ENCODE measurements around the gene PCSK5.
"Not testable (repeated sequence)": the region's sequence is repeated elsewhere in the genome, so short reads cannot be mapped to it uniquely, and the experiment has no call there.

Gene PCSK5

GRCh38 chr9:75892216-75892911 is 1.9 kb downstream of the PCSK5 start:
- H3K36me3 ChIP-seq (ENCODE audit: control insufficient read depth, insufficient read depth, low read length): no peaks in the 10 kb centered on the region
- H3K27me3 ChIP-seq (ENCODE audit: control insufficient read depth, insufficient read depth, low read length): no peaks in the 10 kb centered on the region
- no peaks in the 10 kb centered on the region for H3K4me1 ChIP-seq (ENCODE audit: control insufficient read depth, insufficient read depth, low read length)
- H3K4me3 ChIP-seq (ENCODE audit: low read length): peak overlapping the region; percentile 93
- H3K27ac ChIP-seq (ENCODE audit: low read depth, low read length): no peak overlapping the region
- no peak overlapping the region for H3K9ac ChIP-seq (ENCODE audit: low read length)

GRCh38 chr9:75893106-75893505 is 2.6 kb downstream of the PCSK5 start:
- Histone ChIP-seq H3K36me3 (ENCODE audit: control insufficient read depth, insufficient read depth, low read length) (no peaks in the 10 kb centered on the region), H3K4me3 (ENCODE audit: low read length) (peak overlapping the region; percentile 93), H3K9ac (ENCODE audit: low read length) (no peak overlapping the region), H3K27ac (ENCODE audit: low read depth, low read length) (no peak overlapping the region), H3K27me3 (ENCODE audit: control insufficient read depth, insufficient read depth, low read length) (no peaks in the 10 kb centered on the region), H3K4me1 (ENCODE audit: control insufficient read depth, insufficient read depth, low read length) (no peaks in the 10 kb centered on the region)

GRCh38 chr9:75894566-75894965 is 4.1 kb downstream of the PCSK5 start:
- Histone ChIP-seq H3K36me3 (ENCODE audit: control insufficient read depth, insufficient read depth, low read length) (no peaks in the 10 kb centered on the region), H3K27me3 (ENCODE audit: control insufficient read depth, insufficient read depth, low read length) (no peaks in the 10 kb centered on the region), H3K9ac (ENCODE audit: low read length) (no peak overlapping the region), H3K27ac (ENCODE audit: low read depth, low read length) (no peak overlapping the region), H3K4me3 (ENCODE audit: low read length) (no peak overlapping the region), H3K4me1 (ENCODE audit: control insufficient read depth, insufficient read depth, low read length) (no peaks in the 10 kb centered on the region)

- H3K9ac ChIP-seq (ENCODE audit: low read length): no peak overlapping the region
- H3K27me3 ChIP-seq (ENCODE audit: control insufficient read depth, insufficient read depth, low read length): no peaks in the 10 kb centered on the region
- H3K27ac ChIP-seq (ENCODE audit: low read depth, low read length): no peak overlapping the region
- no peak overlapping the region for H3K4me3 ChIP-seq (ENCODE audit: low read length)
- H3K4me1 ChIP-seq (ENCODE audit: control insufficient read depth, insufficient read depth, low read length): no peaks in the 10 kb centered on the region
- no peaks in the 10 kb centered on the region for H3K36me3 ChIP-seq (ENCODE audit: control insufficient read depth, insufficient read depth, low read length)
These were observed 4.6 kb downstream of the PCSK5 start for GRCh38 chr9:75895112-75895511.

GRCh38 chr9:75896193-75896592 is 5.7 kb downstream of the PCSK5 start:
- H3K27ac ChIP-seq (ENCODE audit: low read depth, low read length): no peak overlapping the region

GRCh38 chr9:75900893-75901524 is 10.5 kb downstream of the PCSK5 start:
- H3K36me3 ChIP-seq (ENCODE audit: control insufficient read depth, insufficient read depth, low read length); H3K4me1 ChIP-seq (ENCODE audit: control insufficient read depth, insufficient read depth, low read length); H3K9ac ChIP-seq (ENCODE audit: low read length): not testable (repeated sequence)

More at GRCh38 chr9:75896193-75896592, 5.7 kb downstream of the PCSK5 start:
- H3K36me3 ChIP-seq (ENCODE audit: control insufficient read depth, insufficient read depth, low read length): no peaks in the 10 kb centered on the region
- no peak overlapping the region for H3K4me3 ChIP-seq (ENCODE audit: low read length)
- no peak overlapping the region for H3K9ac ChIP-seq (ENCODE audit: low read length)
- H3K27me3 ChIP-seq (ENCODE audit: control insufficient read depth, insufficient read depth, low read length): no peaks in the 10 kb centered on the region
- H3K4me1 ChIP-seq (ENCODE audit: control insufficient read depth, insufficient read depth, low read length): no peaks in the 10 kb centered on the region

GRCh38 chr9:75903785-75904360 is 13.4 kb downstream of the PCSK5 start:
- no peak overlapping the region for H3K27ac ChIP-seq (ENCODE audit: low read depth, low read length)
- no peak overlapping the region for H3K9ac ChIP-seq (ENCODE audit: low read length)
- no peaks in the 10 kb centered on the region for H3K27me3 ChIP-seq (ENCODE audit: control insufficient read depth, insufficient read depth, low read length)
- H3K36me3 ChIP-seq (ENCODE audit: control insufficient read depth, insufficient read depth, low read length): no peaks in the 10 kb centered on the region
- H3K4me1 ChIP-seq (ENCODE audit: control insufficient read depth, insufficient read depth, low read length): no peaks in the 10 kb centered on the region
- no peak overlapping the region for H3K4me3 ChIP-seq (ENCODE audit: low read length)

More at GRCh38 chr9:75900893-75901524, 10.5 kb downstream of the PCSK5 start:
- H3K27ac ChIP-seq (ENCODE audit: low read depth, low read length); H3K4me3 ChIP-seq (ENCODE audit: low read length); H3K27me3 ChIP-seq (ENCODE audit: control insufficient read depth, insufficient read depth, low read length): not testable (repeated sequence)

- no peaks in the 10 kb centered on the region for H3K4me1 ChIP-seq (ENCODE audit: control insufficient read depth, insufficient read depth, low read length)
- H3K36me3 ChIP-seq (ENCODE audit: control insufficient read depth, insufficient read depth, low read length): no peaks in the 10 kb centered on the region
- no peak overlapping the region for H3K4me3 ChIP-seq (ENCODE audit: low read length)
- no peaks in the 10 kb centered on the region for H3K27me3 ChIP-seq (ENCODE audit: control insufficient read depth, insufficient read depth, low read length)
- H3K27ac ChIP-seq (ENCODE audit: low read depth, low read length): no peak overlapping the region
- no peak overlapping the region for H3K9ac ChIP-seq (ENCODE audit: low read length)
These were observed 13.9 kb downstream of the PCSK5 start for GRCh38 chr9:75904364-75904763.

- peaks cover 2% of the 10 kb centered on the region for H3K4me1 ChIP-seq (ENCODE audit: control insufficient read depth, insufficient read depth, low read length)
- no peaks in the 10 kb centered on the region for H3K36me3 ChIP-seq (ENCODE audit: control insufficient read depth, insufficient read depth, low read length)
- no peak overlapping the region for H3K4me3 ChIP-seq (ENCODE audit: low read length)
- H3K27ac ChIP-seq (ENCODE audit: low read depth, low read length): no peak overlapping the region
- H3K9ac ChIP-seq (ENCODE audit: low read length): no peak overlapping the region
- H3K27me3 ChIP-seq (ENCODE audit: control insufficient read depth, insufficient read depth, low read length): no peaks in the 10 kb centered on the region
These were observed 16.1 kb downstream of the PCSK5 start for GRCh38 chr9:75906531-75906930.

GRCh38 chr9:75907329-75907728 is 16.9 kb downstream of the PCSK5 start:
- Histone ChIP-seq H3K27ac (ENCODE audit: low read depth, low read length) (no peak overlapping the region), H3K27me3 (ENCODE audit: control insufficient read depth, insufficient read depth, low read length) (no peaks in the 10 kb centered on the region), H3K36me3 (ENCODE audit: control insufficient read depth, insufficient read depth, low read length) (no peaks in the 10 kb centered on the region), H3K4me1 (ENCODE audit: control insufficient read depth, insufficient read depth, low read length) (peaks cover 2% of the 10 kb centered on the region), H3K4me3 (ENCODE audit: low read length) (no peak overlapping the region), H3K9ac (ENCODE audit: low read length) (no peak overlapping the region)

GRCh38 chr9:75907923-75908322 is 17.4 kb downstream of the PCSK5 start:
- H3K27me3 ChIP-seq (ENCODE audit: control insufficient read depth, insufficient read depth, low read length): no peaks in the 10 kb centered on the region
- H3K4me3 ChIP-seq (ENCODE audit: low read length): no peak overlapping the region
- no peak overlapping the region for H3K27ac ChIP-seq (ENCODE audit: low read depth, low read length)
- H3K36me3 ChIP-seq (ENCODE audit: control insufficient read depth, insufficient read depth, low read length): no peaks in the 10 kb centered on the region
- H3K9ac ChIP-seq (ENCODE audit: low read length): no peak overlapping the region
- H3K4me1 ChIP-seq (ENCODE audit: control insufficient read depth, insufficient read depth, low read length): peaks cover 2% of the 10 kb centered on the region

- Histone ChIP-seq H3K9ac (ENCODE audit: low read length) (no peak overlapping the region), H3K27ac (ENCODE audit: low read depth, low read length) (no peak overlapping the region), H3K4me3 (ENCODE audit: low read length) (no peak overlapping the region), H3K27me3 (ENCODE audit: control insufficient read depth, insufficient read depth, low read length) (no peaks in the 10 kb centered on the region), H3K36me3 (ENCODE audit: control insufficient read depth, insufficient read depth, low read length) (no peaks in the 10 kb centered on the region), H3K4me1 (ENCODE audit: control insufficient read depth, insufficient read depth, low read length) (peaks cover 2% of the 10 kb centered on the region)
These were observed 19.3 kb downstream of the PCSK5 start for GRCh38 chr9:75909776-75910175.

- peaks cover 2% of the 10 kb centered on the region for H3K4me1 ChIP-seq (ENCODE audit: control insufficient read depth, insufficient read depth, low read length)
These were observed 20.3 kb downstream of the PCSK5 start for GRCh38 chr9:75910731-75911130.

More at GRCh38 chr9:75910731-75911130, 20.3 kb downstream of the PCSK5 start:
- no peak overlapping the region for H3K9ac ChIP-seq (ENCODE audit: low read length)
- no peaks in the 10 kb centered on the region for H3K36me3 ChIP-seq (ENCODE audit: control insufficient read depth, insufficient read depth, low read length)
- no peak overlapping the region for H3K27ac ChIP-seq (ENCODE audit: low read depth, low read length)
- no peak overlapping the region for H3K4me3 ChIP-seq (ENCODE audit: low read length)
- no peaks in the 10 kb centered on the region for H3K27me3 ChIP-seq (ENCODE audit: control insufficient read depth, insufficient read depth, low read length)

All from rectal smooth muscle tissue (tissue), 1 donor.